ENCODE data around the gene NOL12.
"Not testable (repeated sequence)": the region's sequence is repeated elsewhere in the genome, so short reads cannot be mapped to it uniquely, and the experiment has no call there.

Gene NOL12

DNA sequence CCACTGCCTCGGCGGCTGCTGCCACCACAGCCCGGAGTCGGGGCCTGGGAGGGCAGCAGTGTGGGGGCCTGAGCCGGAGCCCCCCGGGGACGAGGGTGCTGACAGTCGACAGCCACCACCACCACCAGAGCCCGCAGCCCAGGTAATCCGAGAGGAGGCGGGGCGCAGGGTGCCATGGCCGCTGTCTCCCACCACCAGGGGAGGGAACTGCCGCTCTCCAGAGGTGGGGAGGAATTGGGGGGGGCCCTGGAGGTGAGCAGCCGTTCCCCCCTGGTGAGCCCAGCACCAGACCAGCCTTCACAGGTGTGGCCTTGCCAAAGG is 23.3 kb downstream of the NOL12 start:
- no peak overlapping the region for H3K27ac Mint-ChIP-seq
- peaks cover 7% of the 10 kb centered on the region for H3K36me3 Mint-ChIP-seq
- no peaks in the 10 kb centered on the region for H3K27me3 Mint-ChIP-seq
- no peak overlapping the region for H3K4me3 Mint-ChIP-seq
- H3K4me1 Mint-ChIP-seq (ENCODE audit: low read depth): no peaks in the 10 kb centered on the region
- H3K9me3 Mint-ChIP-seq (ENCODE audit: low read depth): no peaks in the 10 kb centered on the region

DNA sequence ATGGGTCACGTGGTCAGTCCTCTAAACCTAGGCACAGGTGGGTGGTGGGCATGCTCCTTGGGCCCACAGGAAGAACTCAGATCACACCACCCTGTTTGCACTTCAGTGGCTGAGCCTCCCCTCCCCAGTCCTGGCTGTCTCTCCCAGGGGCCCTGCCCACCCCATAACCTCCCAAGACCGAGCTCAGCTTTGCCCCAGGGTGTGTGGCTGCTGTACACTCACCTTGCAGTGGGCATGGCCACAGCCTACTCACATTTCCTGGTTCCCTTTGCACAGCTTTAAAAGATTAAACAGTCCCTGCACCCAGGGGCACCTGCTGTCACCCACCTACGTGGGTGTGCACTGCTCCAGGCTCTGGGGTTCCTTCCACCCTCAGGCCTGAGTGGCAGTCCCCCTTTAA is 24.5 kb downstream of the NOL12 start:
- no peaks in the 10 kb centered on the region for H3K4me1 Mint-ChIP-seq (ENCODE audit: low read depth)
- peaks cover 5% of the 10 kb centered on the region for H3K36me3 Mint-ChIP-seq
- no peaks in the 10 kb centered on the region for H3K27me3 Mint-ChIP-seq
- no peak overlapping the region for H3K4me3 Mint-ChIP-seq
- H3K9me3 Mint-ChIP-seq (ENCODE audit: low read depth): no peaks in the 10 kb centered on the region
- H3K27ac Mint-ChIP-seq: no peak overlapping the region

DNA sequence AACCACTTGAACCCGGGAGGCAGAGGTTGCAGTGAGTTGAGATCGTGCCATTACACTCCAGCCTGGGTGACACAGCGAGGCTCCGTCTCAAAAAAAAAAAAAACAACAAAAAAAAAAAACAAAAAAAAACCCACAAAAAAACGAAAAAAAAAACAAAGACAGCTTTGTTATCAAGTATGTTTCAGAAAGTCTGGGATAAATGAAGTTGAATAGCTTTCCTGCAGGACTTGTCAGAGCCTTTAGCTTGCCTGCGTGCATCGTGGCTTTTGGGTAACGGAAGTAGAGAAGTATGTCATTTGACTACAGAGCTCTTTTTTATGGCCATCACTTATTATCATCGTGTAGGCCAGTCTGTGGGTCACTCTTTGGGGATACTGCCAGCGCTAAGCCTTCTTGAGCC is 25.3 kb downstream of the NOL12 start:
- Mint-ChIP-seq H3K9me3 (ENCODE audit: low read depth) (no peaks in the 10 kb centered on the region), H3K27me3 (no peaks in the 10 kb centered on the region), H3K4me1 (ENCODE audit: low read depth) (no peaks in the 10 kb centered on the region)

DNA sequence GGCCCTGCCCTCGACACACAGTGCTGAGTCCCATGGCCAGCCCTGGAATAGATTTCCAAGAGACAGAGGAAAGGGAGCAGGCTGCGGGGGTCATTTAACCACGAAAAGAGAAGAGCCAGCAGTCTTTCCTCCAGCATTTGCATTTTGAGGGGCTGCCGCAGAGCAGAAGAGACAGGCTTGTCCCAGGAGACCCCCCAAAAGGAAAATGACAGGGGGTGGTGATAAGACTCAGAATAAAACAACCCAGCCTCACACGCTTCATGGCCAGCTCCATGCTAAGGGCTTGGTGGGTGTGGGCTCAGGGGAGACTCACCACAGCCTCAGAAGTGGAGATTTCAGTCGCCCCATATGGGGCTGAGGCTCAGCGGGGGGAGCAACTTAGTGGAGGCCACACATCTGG is 27.6 kb downstream of the NOL12 start:
- H3K27me3 Mint-ChIP-seq: no peaks in the 10 kb centered on the region
- no peaks in the 10 kb centered on the region for H3K9me3 Mint-ChIP-seq (ENCODE audit: low read depth)
- no peak overlapping the region for H3K27ac Mint-ChIP-seq
- H3K36me3 Mint-ChIP-seq: peaks cover 3% of the 10 kb centered on the region
- no peak overlapping the region for H3K4me3 Mint-ChIP-seq
- H3K4me1 Mint-ChIP-seq (ENCODE audit: low read depth): no peaks in the 10 kb centered on the region

More for the DNA sequence above, 25.3 kb downstream of the NOL12 start:
- H3K27ac Mint-ChIP-seq: no peak overlapping the region
- H3K4me3 Mint-ChIP-seq: no peak overlapping the region
- H3K36me3 Mint-ChIP-seq: peaks cover under 1% of the 10 kb centered on the region

DNA sequence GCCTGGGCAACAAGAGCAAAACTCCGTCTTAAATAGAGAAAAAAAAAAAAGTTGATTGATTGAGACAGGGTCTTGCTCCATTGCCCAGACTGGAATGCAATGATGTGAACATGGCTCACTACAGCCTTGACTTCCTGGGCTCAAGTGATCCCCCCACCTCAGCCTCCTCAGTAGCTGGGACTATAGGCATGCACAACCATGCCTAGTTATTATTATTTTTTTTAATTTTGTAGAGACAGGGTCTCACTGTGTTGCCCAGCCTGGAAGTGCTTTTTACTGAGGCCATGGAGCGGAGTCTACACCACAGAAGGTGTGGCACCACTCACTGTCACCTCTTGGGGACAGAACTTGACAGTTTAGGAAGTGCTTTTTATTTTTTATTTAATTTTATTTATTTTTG is 28.5 kb downstream of the NOL12 start:
- Mint-ChIP-seq H3K4me1 (ENCODE audit: low read depth) (no peaks in the 10 kb centered on the region), H3K4me3 (no peak overlapping the region), H3K9me3 (ENCODE audit: low read depth) (no peaks in the 10 kb centered on the region), H3K27ac (no peak overlapping the region), H3K36me3 (peaks cover 3% of the 10 kb centered on the region), H3K27me3 (no peaks in the 10 kb centered on the region)

DNA sequence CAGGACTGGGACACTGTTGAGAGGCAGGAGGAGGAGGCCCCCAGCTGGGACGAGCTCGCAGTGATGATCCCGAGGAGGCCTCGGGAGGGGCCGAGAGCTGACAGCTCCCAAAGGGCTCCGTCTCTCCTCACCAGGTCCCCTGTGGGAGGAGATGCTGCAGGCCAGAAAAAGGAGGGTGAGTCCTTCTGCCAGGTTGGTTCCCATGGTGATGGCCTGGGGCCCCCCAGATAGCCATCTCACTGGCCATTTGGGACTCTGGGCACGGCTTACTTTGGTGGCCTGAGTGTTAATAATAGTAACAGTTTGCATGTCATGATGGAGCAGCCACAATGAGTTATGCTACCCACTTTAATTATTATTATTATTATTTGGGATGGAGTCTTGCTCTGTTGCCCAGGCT is 29.6 kb downstream of the NOL12 start:
- Mint-ChIP-seq H3K36me3 (peaks cover 3% of the 10 kb centered on the region), H3K27ac (no peak overlapping the region), H3K27me3 (no peaks in the 10 kb centered on the region), H3K4me1 (ENCODE audit: low read depth) (no peaks in the 10 kb centered on the region), H3K4me3 (no peak overlapping the region), H3K9me3 (ENCODE audit: low read depth) (no peaks in the 10 kb centered on the region)

DNA sequence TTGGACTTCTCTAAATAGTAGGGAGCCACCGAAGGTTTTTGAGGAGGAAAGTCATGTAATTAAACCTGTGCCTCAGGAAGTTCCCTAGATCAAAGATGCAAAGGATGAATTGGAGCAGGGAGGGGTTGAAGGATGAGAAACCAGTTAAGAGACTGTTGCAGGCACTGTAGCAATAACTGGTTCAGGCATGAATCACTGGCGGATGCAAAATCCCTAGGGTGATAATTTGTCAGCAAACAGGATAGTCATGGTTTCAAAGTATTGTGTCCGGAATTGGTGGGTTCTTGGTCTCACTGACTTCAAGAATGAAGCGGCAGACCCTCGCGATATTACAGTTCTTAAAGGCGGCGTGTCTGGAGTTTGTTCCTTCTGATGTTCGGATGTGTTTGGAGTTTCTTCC is 30.6 kb downstream of the NOL12 start:
- H3K27ac Mint-ChIP-seq: no peak overlapping the region
- no peaks in the 10 kb centered on the region for H3K4me1 Mint-ChIP-seq (ENCODE audit: low read depth)
- H3K36me3 Mint-ChIP-seq: peaks cover 3% of the 10 kb centered on the region
- H3K9me3 Mint-ChIP-seq (ENCODE audit: low read depth): no peaks in the 10 kb centered on the region
- no peaks in the 10 kb centered on the region for H3K27me3 Mint-ChIP-seq
- H3K4me3 Mint-ChIP-seq: no peak overlapping the region

DNA sequence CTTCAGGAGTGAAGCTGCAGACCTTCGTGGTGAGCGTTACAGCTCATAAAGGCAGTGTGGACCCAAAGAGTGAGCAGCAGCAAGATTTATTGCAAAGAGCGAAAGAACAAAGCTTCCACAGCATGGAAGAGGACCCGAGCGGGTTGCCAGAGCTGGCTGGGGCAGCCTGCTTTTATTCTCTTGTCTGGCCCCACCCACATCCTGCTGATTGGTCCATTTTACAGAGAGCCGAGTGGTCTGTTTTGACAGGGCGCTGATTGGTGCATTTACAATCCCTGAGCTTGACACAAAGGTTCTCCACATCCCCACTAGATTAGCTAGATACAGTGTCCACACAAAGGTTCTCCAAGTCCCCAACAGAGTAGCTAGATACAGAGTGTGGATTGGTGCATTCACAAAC is 31.1 kb downstream of the NOL12 start:
- H3K4me1 Mint-ChIP-seq (ENCODE audit: low read depth); H3K27ac Mint-ChIP-seq; H3K27me3 Mint-ChIP-seq; H3K9me3 Mint-ChIP-seq (ENCODE audit: low read depth); H3K4me3 Mint-ChIP-seq; H3K36me3 Mint-ChIP-seq: not testable (repeated sequence)

DNA sequence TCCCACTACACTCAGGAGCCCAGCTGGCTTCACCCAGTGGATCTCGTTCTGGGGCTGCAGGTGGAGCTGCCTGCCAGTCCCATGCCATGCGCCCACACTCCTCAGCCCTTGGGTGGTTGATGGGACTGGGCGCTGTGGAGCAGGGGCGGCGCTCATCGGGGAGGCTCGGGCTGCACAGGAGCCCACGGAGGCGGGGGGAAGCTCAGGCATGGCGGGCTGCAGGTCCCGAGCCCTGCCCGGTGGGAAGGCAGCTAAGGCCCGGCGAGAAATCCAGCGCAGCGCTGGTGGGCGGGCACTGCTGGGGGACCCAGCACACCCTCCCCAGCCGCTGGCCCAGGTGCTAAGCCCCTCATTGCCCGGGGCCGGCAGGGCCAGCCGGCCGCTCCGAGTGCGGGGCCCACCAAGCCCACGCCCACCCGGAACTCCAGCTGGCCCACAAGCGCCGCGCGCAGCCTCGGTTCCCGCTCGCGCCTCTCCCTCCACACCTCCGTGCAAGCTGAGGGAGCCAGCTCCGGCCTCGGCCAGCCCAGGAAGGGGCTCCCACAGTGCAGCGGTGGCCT is 31.7 kb downstream of the NOL12 start:
- H3K4me1 Mint-ChIP-seq (ENCODE audit: low read depth); H3K36me3 Mint-ChIP-seq; H3K9me3 Mint-ChIP-seq (ENCODE audit: low read depth); H3K4me3 Mint-ChIP-seq; H3K27ac Mint-ChIP-seq; H3K27me3 Mint-ChIP-seq: not testable (repeated sequence)

DNA sequence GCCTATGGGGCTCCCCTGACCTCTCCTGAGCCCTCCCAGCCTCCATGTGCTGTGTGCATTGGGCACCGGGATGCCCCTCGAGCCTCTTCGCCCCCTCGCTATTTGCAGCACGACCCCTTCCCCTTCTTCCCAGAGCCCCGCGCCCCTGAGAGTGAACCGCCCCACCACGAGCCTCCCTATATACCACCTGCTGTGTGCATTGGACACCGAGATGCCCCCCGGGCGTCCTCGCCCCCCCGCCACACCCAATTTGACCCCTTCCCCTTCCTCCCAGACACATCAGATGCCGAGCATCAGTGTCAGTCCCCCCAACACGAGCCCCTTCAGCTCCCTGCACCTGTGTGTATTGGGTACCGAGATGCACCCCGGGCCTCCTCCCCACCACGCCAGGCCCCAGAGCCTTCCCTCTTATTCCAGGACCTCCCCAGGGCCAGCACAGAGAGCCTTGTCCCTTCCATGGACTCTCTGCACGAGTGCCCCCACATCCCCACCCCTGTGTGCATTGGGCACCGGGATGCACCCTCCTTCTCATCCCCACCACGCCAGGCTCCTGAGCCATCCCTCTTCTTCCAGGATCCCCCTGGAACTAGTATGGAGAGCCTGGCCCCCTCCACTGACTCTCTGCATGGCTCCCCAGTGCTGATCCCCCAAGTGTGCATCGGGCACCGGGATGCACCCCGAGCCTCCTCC is 39.6 kb downstream of the NOL12 start:
- H3K9me3 Mint-ChIP-seq (ENCODE audit: low read depth): no peaks in the 10 kb centered on the region
- no peaks in the 10 kb centered on the region for H3K27me3 Mint-ChIP-seq
- H3K4me1 Mint-ChIP-seq (ENCODE audit: low read depth): no peaks in the 10 kb centered on the region
- H3K27ac Mint-ChIP-seq: no peak overlapping the region
- no peaks in the 10 kb centered on the region for H3K36me3 Mint-ChIP-seq
- no peak overlapping the region for H3K4me3 Mint-ChIP-seq

DNA sequence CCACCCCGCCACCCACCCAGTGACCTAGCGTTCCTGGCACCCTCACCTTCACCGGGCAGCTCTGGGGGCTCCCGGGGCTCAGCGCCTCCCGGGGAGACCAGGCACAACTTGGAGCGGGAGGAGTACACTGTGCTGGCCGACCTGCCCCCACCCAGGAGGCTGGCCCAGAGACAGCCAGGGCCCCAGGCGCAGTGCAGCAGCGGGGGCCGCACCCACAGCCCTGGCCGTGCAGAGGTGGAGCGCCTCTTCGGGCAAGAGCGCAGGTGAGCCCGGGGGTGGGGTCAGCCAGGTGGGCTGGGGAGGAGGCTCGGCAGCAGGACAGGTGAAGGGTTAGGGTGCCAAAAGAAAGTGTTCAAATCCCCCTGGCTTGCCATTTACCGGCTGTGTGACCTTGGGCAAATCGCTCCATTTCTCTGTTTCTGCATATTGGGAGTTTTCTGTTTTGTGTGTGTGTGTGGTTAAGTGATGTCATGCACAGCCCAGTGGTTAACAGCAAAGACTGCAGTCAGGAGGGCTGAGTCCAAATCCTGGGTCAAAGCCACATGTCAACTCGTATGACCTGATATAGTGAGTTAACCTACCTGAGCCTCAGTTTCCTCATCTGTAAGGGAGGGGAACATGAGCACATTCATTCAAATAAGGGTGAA is 40.2 kb downstream of the NOL12 start:
- H3K36me3 Mint-ChIP-seq: no peaks in the 10 kb centered on the region
- no peaks in the 10 kb centered on the region for H3K4me1 Mint-ChIP-seq (ENCODE audit: low read depth)
- no peaks in the 10 kb centered on the region for H3K27me3 Mint-ChIP-seq
- H3K9me3 Mint-ChIP-seq (ENCODE audit: low read depth): no peaks in the 10 kb centered on the region
- H3K4me3 Mint-ChIP-seq: no peak overlapping the region
- no peak overlapping the region for H3K27ac Mint-ChIP-seq

DNA sequence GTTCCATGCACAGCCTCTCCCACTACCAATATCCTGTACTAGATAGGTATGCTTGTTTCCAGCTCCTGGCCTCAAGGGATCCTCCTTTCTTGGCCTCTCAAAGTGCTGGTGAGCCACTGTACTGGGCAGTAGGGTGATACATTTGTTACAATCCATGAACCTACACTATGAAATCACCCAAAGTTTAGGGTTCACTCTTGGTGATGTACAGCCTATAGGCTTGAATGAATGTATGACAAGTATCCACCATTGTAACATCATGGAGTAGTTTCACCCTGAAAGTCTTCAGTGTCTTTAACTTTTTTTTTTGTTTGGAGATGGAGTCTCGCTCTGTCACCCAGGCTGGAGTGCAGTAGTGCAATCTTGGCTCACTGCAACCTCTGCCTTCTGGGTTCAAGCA is 42.5 kb downstream of the NOL12 start:
- Mint-ChIP-seq H3K4me3 (no peak overlapping the region), H3K9me3 (ENCODE audit: low read depth) (no peaks in the 10 kb centered on the region), H3K4me1 (ENCODE audit: low read depth) (no peaks in the 10 kb centered on the region), H3K36me3 (no peaks in the 10 kb centered on the region), H3K27ac (no peak overlapping the region), H3K27me3 (no peaks in the 10 kb centered on the region)

DNA sequence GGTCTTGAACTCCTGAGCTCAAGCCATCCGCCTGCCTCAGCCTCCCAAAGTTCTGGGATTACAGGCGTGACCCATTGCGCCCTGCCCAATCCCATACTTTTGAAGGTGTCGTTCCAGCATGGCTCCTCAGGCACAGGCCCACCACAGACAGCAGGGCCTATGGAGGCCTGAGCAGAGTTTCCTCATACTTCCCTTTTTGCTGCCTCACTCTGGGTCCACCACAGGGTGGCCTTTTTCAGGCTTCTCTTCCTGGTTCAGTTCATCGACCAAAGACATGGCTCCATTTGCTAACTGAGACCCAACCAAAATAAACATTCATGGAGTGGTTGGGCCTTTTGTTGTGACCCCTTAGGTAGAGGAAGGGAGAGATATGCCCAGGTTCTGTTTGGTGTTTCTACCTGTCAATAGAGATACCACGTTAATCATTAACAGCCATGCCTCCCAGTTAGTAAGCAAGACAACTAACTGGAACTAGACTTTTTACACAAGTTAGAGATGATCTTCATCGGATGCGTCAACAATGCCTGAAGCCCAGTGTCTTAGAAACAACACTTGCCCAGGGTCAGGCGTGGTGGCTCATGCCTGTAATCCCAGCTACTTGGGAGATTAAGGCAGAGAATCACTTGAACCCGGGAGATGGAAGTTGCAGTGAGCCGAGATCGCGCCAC is 45.8 kb downstream of the NOL12 start:
- Mint-ChIP-seq H3K36me3 (no peaks in the 10 kb centered on the region), H3K4me3 (no peak overlapping the region), H3K27ac (no peak overlapping the region), H3K27me3 (no peaks in the 10 kb centered on the region), H3K9me3 (ENCODE audit: low read depth) (no peaks in the 10 kb centered on the region), H3K4me1 (ENCODE audit: low read depth) (no peaks in the 10 kb centered on the region)

DNA sequence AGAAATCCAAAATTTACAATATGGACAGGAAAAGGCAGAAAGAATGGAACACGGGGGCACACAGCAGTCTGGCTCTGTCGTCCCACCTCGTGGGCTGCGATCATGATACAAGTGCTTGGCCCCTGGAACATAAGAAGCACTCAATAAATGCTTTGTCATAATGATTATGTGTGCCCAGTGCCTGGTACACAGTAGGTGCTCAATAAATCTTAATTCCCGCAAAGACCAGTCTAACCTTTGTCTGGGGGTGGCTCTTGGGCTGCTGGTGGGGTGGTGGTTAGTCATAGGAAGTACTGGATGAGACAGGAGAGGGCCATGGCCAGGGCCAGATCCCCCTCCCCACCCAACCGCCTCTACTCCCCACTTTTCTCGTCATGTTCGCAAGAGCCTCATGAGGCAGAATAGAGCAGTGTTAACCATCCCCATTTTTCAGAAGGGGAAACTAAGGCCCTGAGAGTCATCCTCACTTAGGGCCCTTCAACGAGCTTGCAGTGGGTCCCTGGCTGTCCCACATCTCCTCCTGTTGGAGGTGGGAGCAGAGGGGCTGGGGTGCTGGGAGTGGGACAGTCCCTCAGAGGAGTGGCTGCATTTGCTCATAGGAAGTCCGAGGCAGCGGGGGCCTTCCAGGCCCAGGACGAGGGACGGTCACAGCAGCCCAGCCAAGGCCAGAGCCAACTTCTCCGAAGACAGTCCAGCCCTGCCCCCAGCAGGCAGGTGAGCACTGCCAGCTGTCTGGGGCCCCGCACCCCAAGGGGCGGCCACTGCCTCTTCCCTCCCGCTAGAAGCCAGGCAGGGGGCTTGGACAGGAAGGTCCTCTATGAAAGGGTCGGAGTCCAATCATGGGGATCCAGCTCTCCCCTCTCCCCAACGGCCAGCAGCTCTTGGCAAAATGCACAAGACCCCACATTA is 46.8 kb downstream of the NOL12 start:
- Mint-ChIP-seq H3K27me3 (no peaks in the 10 kb centered on the region), H3K4me3 (no peak overlapping the region), H3K36me3 (peaks cover under 1% of the 10 kb centered on the region), H3K9me3 (ENCODE audit: low read depth) (no peaks in the 10 kb centered on the region), H3K27ac (no peak overlapping the region), H3K4me1 (ENCODE audit: low read depth) (no peaks in the 10 kb centered on the region)

Data from activated naive CD8-positive, alpha-beta T cell (primary cell).